Immature natural killer cell (primary cell): ENCODE measurements around the gene GRB10. TPM values are rescaled to one million over a fixed set of nuclear protein-coding genes. Genes with fewer than 3 reads are reported as not detected.

Experiments
- DNase-seq, 3 donors: peaks; one replicate each; pipeline ENCODE4 v3.0.0; 2022; ENCODE audit warnings: mixed read lengths in 1 of 3
- H3K27ac Mint-ChIP-seq, 6 donors: one replicate each; pipeline ENCODE4 v1.8.0; 2020; ENCODE audit warnings: mixed read lengths in 6 of 6, mild to moderate bottlenecking in 5 of 6, inconsistent platforms in 4 of 6, moderate library complexity in 3 of 6
- H3K27me3 Mint-ChIP-seq, 3 donors: one replicate each; pipeline ENCODE4 v1.8.0; 2020 to 2021; ENCODE audit warnings: low read depth in 3 of 3, mild to moderate bottlenecking in 3 of 3, mixed read lengths in 3 of 3, moderate library complexity in 3 of 3, inconsistent platforms in 1 of 3
- H3K36me3 Mint-ChIP-seq, 3 donors: one replicate each; pipeline ENCODE4 v1.8.0; 2020; ENCODE audit warnings: mixed read lengths in 3 of 3, inconsistent platforms in 2 of 3, mild to moderate bottlenecking in 2 of 3
- H3K4me1 Mint-ChIP-seq, 2 donors: one replicate each; pipeline ENCODE4 v1.8.0; 2020; ENCODE audit warnings: inconsistent platforms in 2 of 2, mild to moderate bottlenecking in 2 of 2, mixed read lengths in 2 of 2, moderate library complexity in 1 of 2
- H3K4me3 Mint-ChIP-seq, 5 donors: one replicate each; pipeline ENCODE4 v1.8.0; 2020; ENCODE audit warnings: mild to moderate bottlenecking in 5 of 5, mixed read lengths in 5 of 5, inconsistent platforms in 3 of 5, moderate library complexity in 3 of 5
- H3K9me3 Mint-ChIP-seq, 6 donors: one replicate each; pipeline ENCODE4 v1.8.0; 2020; ENCODE audit warnings: mild to moderate bottlenecking in 6 of 6, mixed read lengths in 6 of 6, inconsistent platforms in 4 of 6, moderate library complexity in 3 of 6
- polyA plus RNA-seq, 3 donors: library from polyadenylated mRNA; unstranded; fragments of 300-500 nt; fragmentation: Illumina TruSeq; gene quantifications; one replicate each; pipeline ENCODE4 v1.2.3, GENCODE V29; 2021

Gene GRB10
- polyA plus RNA-seq, 3 donors from 2014 or later, result not detected

DNA sequence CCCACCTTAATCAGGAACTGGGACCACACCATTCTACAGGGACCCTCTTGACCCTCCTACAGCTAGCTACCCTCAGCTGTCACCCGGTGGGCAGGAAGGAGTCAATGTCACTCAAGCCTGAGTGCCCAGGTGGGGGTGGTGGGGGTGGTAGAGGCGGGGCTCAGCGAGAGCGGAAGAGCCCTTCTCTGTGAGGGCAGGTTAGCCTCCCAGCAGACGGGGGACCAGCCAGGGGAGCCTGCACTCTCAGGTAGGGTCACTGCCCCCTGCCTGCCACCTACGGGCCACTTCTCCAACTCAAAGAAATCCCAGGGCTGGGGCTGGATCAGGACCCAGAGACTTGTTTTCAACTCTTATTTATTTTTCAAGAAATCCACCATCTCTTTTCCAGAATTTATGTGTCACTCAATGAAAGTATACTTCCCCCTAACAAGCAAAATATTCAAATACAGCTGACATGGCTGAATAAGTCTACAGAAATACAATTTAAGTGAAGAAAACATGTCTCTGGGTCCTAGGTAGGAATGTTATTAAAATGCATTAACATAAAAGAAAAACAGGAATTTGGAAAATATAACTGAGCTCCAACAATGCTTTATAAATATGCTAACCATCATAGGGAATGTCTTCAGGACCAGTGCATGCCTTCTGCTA lies 154.1 kb downstream of the GRB10 start:
- Mint-ChIP-seq H3K36me3 (no peaks in the 10 kb centered on the region), H3K4me3 (no peak overlapping the region), H3K9me3 (no peaks in the 10 kb centered on the region), H3K27ac (no peak overlapping the region), H3K27me3 (peaks cover 3 to 9% (median 5%) of the 10 kb centered on the region in 3 donors), H3K4me1 (no peaks in the 10 kb centered on the region)
- no peak for DNase-seq

DNA sequence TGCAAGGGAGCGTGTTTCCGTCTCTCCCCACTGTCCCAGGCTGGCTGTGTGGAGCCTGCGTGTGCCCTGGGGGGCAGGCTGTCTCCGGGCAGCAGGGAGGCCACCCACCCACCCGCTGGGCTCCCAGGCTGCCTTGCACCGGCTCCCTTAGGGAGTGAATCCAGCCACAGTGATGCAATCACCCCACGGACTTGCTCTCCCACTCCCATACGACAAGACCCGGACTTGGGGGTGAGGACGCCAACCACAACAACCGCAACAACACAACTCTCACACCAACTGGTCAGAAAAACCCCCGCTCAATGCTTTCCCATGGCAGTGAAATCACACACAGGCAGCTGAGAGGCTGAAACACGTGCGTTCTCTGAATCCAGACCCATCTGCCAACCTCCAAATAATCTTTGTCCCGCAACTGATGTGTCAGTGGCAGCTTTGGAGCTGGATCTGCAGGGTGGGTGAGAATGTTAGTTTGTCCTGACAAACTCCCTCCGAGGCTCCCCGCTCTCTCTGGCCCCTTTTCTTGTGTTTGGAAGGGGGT lies 154.8 kb downstream of the GRB10 start:
- Mint-ChIP-seq H3K9me3 (no peaks in the 10 kb centered on the region), H3K4me3 (no peak overlapping the region), H3K27me3 (peaks cover 0 to 5% (median 0%) of the 10 kb centered on the region in 3 donors), H3K36me3 (no peaks in the 10 kb centered on the region), H3K27ac (no peak overlapping the region), H3K4me1 (no peaks in the 10 kb centered on the region)
- DNase-seq, result no peak

- no peaks in the 10 kb centered on the region for H3K9me3 Mint-ChIP-seq
- DNase-seq, result no peak
- no peak overlapping the region for H3K27ac Mint-ChIP-seq
- H3K36me3 Mint-ChIP-seq, result no peaks in the 10 kb centered on the region
- peaks cover 0 to 4% (median 1%) of the 10 kb centered on the region in 3 donors for H3K27me3 Mint-ChIP-seq
- H3K4me3 Mint-ChIP-seq, result no peak overlapping the region
- no peaks in the 10 kb centered on the region for H3K4me1 Mint-ChIP-seq
Observed at GRCh38 chr7:50626286-50626685, 156.4 kb downstream of the GRB10 start.

DNA sequence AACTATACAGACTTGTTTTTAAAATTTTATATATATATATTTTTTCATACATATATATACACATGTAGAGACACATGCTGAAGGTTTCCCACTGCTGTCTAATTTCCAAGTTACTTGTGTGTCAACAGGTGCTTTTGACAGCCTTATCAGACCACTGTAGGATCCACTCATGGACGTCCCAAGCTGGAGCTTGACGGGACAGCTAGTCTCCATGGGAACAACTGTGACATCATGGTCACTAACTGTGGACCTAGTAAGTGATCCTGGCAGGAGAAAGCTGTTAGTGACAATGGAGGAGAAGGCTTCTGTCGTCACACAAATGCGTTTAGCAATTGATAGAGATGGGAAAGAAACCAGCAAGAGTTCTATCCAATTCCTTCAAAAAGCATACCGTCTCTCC lies 157.3 kb downstream of the GRB10 start:
- no peaks in the 10 kb centered on the region for H3K36me3 Mint-ChIP-seq

GRCh38 chr7:50622821-50623220 lies 159.9 kb downstream of the GRB10 start:
- H3K27me3 Mint-ChIP-seq, result peaks cover 0 to 9% (median 1%) of the 10 kb centered on the region in 3 donors
- no peak overlapping the region for H3K27ac Mint-ChIP-seq
- no peak for DNase-seq
- H3K9me3 Mint-ChIP-seq, result no peaks in the 10 kb centered on the region
- no peak overlapping the region for H3K4me3 Mint-ChIP-seq
- H3K4me1 Mint-ChIP-seq, result no peaks in the 10 kb centered on the region
- no peaks in the 10 kb centered on the region for H3K36me3 Mint-ChIP-seq

More for the DNA sequence above, 157.3 kb downstream of the GRB10 start:
- Mint-ChIP-seq H3K27me3 (peaks cover 0 to 4% (median 1%) of the 10 kb centered on the region in 3 donors), H3K27ac (no peak overlapping the region), H3K9me3 (no peaks in the 10 kb centered on the region), H3K4me1 (no peaks in the 10 kb centered on the region), H3K4me3 (no peak overlapping the region)
- no peak for DNase-seq

DNA sequence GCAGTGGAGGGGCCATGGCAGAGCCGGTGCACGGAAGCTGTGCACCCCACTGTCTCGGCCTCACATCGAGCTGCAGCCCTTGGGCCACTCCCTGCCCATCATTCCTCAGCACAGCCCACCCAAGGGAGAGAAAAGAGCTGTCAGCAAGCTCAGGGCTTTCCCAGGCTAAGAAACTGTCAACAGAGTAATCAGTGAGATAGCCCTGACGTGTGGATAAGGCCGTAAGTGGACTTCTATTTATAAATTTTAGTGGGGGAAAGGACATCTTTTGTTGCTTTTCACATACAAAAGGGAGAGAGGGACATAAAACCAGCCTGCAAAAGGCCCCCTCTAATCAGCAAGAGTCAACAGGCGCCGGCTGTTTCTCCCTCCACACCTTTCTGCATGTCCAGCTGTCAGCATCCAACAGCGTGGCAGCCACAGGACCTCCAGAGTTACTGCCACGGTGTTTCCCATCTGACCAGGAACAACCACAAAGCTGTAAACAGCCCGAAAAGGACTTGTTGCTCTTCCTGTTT lies 160.7 kb downstream of the GRB10 start:
- Mint-ChIP-seq H3K36me3 (no peaks in the 10 kb centered on the region), H3K9me3 (no peaks in the 10 kb centered on the region), H3K27me3 (peaks cover 0 to 9% (median 1%) of the 10 kb centered on the region in 3 donors), H3K4me1 (no peaks in the 10 kb centered on the region), H3K27ac (no peak overlapping the region), H3K4me3 (no peak overlapping the region)
- no peak for DNase-seq

GRCh38 chr7:50621206-50621605 lies 161.5 kb downstream of the GRB10 start:
- DNase-seq, result no peak
- H3K4me3 Mint-ChIP-seq, result no peak overlapping the region
- H3K27ac Mint-ChIP-seq, result no peak overlapping the region
- no peaks in the 10 kb centered on the region for H3K36me3 Mint-ChIP-seq
- peaks cover 0 to 9% (median 1%) of the 10 kb centered on the region in 3 donors for H3K27me3 Mint-ChIP-seq
- H3K9me3 Mint-ChIP-seq, result no peaks in the 10 kb centered on the region
- H3K4me1 Mint-ChIP-seq, result no peaks in the 10 kb centered on the region

DNA sequence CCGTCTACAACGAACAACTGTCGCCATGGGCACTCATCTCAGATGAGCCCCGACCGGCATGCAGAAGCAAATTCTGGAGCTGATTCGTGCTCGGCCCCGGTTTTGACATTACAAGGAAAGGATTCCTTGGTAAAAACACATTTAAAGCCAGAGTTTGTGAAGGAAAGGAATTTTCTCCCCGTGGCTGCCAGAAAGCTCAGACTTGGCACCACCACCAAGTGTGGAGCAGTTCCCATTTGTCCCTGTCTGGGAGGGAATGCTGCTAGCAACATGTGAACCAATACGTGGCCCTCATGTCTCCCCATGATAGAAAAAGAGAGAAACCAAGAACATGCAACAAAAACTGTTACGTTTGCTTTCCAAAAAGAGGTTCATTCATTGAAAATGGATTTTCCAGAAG lies 162.3 kb downstream of the GRB10 start:
- Mint-ChIP-seq H3K9me3 (no peaks in the 10 kb centered on the region), H3K4me3 (no peak overlapping the region), H3K27me3 (peaks cover 0 to 9% (median 1%) of the 10 kb centered on the region in 3 donors), H3K27ac (no peak overlapping the region), H3K4me1 (no peaks in the 10 kb centered on the region), H3K36me3 (no peaks in the 10 kb centered on the region)
- no peak for DNase-seq

- DNase-seq, result no peak
- H3K4me1 Mint-ChIP-seq, result peaks cover 3 to 5% of the 10 kb centered on the region in 2 donors
- peaks cover 0 to 7% (median 1%) of the 10 kb centered on the region in 3 donors for H3K27me3 Mint-ChIP-seq
- H3K4me3 Mint-ChIP-seq, result no peak overlapping the region
- no peaks in the 10 kb centered on the region for H3K36me3 Mint-ChIP-seq
- no peaks in the 10 kb centered on the region for H3K9me3 Mint-ChIP-seq
- no peak overlapping the region for H3K27ac Mint-ChIP-seq
Observed at GRCh38 chr7:50619684-50620083, 163.0 kb downstream of the GRB10 start.

GRCh38 chr7:50618281-50618680 lies 164.4 kb downstream of the GRB10 start:
- Mint-ChIP-seq H3K36me3 (no peaks in the 10 kb centered on the region), H3K9me3 (no peaks in the 10 kb centered on the region), H3K4me3 (no peak overlapping the region), H3K27me3 (peaks cover 0 to 5% (median 1%) of the 10 kb centered on the region in 3 donors), H3K4me1 (peaks cover 11 to 15% of the 10 kb centered on the region in 2 donors), H3K27ac (peak overlapping the region in 1 of 6 donors; percentile 30)
- DNase-seq, result no peak

DNA sequence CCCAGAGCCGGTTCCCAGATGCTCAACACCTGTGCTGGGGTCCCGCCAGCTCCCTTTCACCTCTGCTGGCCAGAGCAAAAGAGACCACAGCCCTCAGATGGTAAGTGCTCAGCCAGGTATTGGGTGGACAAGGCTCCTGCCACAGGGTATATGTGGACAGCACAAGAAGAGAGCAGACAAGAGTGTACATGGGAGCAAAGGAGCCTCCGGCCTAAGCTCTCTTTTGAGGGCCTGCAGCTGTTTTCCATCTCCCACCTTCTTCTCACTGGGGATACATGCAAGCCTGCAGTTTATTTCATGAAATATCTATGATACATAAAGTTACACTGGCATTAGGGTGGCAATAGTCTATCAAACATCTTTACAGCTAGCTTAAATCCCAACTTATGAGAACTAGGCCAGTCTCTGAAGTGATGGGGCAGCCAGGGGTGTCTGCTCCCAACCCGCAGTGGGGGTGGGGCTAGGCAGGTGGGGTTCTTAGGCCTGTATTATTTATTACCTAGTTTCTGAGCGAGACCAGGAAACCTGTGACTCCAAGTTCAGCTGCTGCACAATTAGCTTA lies 167.1 kb downstream of the GRB10 start:
- Mint-ChIP-seq H3K27me3 (peaks cover 0 to 5% (median 0%) of the 10 kb centered on the region in 3 donors), H3K27ac (peak overlapping the region in 1 of 6 donors; percentile 25), H3K9me3 (no peaks in the 10 kb centered on the region), H3K36me3 (no peaks in the 10 kb centered on the region), H3K4me1 (peaks cover 34 to 35% of the 10 kb centered on the region in 2 donors), H3K4me3 (no peak overlapping the region)
- DNase-seq, result no peak

- Mint-ChIP-seq H3K27me3 (peaks cover under 1 to 4% (median 2%) of the 10 kb centered on the region in 3 donors), H3K27ac (peak overlapping the region in 4 of 6 donors; percentile 19 to 72 (median 22)), H3K4me1 (peaks cover 41 to 42% of the 10 kb centered on the region in 2 donors), H3K4me3 (no peak overlapping the region), H3K36me3 (no peaks in the 10 kb centered on the region), H3K9me3 (no peaks in the 10 kb centered on the region)
- peak in 1 of 3 donors; percentile 40 for DNase-seq
Observed at GRCh38 chr7:50614721-50615518, 167.8 kb downstream of the GRB10 start.

DNA sequence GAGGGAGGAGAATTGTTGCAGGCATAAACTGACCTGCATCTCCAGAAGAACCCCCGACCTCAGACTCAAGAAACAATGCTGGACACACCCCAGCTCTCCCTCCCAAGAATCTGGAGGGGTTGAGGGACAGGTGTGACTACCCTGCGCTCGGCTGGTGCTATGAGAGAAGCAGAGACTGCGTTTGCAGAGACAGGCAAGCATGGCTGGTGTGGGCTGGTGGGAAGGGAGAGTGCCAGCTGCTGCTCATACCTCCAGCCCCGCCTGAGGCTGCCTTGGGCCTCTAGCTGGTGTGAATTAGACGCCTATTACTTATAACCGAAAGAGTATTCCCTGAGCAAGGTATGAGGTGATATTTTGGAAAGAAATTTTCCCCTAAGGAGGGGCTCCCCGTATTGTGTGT lies 169.2 kb downstream of the GRB10 start:
- Mint-ChIP-seq H3K27me3 (peaks cover under 1 to 3% (median 2%) of the 10 kb centered on the region in 3 donors), H3K4me1 (peaks cover 53% of the 10 kb centered on the region in 2 donors), H3K36me3 (peaks cover 0 to under 1% (median 0%) of the 10 kb centered on the region in 3 donors), H3K4me3 (no peak overlapping the region), H3K27ac (peak overlapping the region in 1 of 6 donors; percentile 53), H3K9me3 (peaks cover 0 to 2% (median 0%) of the 10 kb centered on the region in 6 donors)
- DNase-seq, result no peak
